ENCODE results near the gene LYZL1. TPM values are rescaled to one million over a fixed set of nuclear protein-coding genes. Genes with fewer than 3 reads are reported as not detected.

LYZL1 gene
- total RNA-seq, 1 experiment from 2014 or later: not detected

DNA sequence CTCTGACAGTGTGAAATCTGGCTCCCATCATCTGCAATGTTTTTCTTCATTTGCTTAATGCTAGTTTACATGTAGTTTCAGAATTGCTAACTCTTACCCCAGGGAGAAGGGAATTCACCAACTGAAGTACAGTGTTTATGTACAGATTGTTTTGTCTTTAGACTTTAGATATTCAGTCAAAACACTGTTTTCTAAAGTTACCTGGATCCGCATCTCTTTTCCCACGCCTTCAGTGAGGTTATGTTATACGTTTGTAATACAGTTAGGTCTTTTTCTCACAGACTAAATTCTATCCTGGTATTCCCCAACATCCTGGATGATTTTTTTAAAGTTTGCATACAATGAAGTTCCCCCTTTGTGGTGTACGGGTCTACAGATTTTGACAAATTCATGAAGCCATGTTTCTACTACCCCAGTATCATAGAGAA lies 3.2 kb upstream of the LYZL1 start:
- no peak overlapping the region for H2AFZ ChIP-seq (ENCODE audit: low read length)
- no peaks in the 10 kb centered on the region for H3K9me3 ChIP-seq (ENCODE audit: control insufficient read depth, low read depth, low read length)

More for the DNA sequence above, 3.2 kb upstream of the LYZL1 start:
- Histone ChIP-seq H4K20me1 (ENCODE audit: control insufficient read depth, insufficient read depth, insufficient read length) (no peaks in the 10 kb centered on the region), H4K8ac (replicated peaks; ENCODE audit: insufficient read length, low read depth, low read length) (no peak overlapping the region), H4K5ac (ENCODE audit: insufficient read length, low read depth, low read length) (no peak overlapping the region), H4K91ac (ENCODE audit: insufficient read length, low read depth, low read length) (no peak overlapping the region), H3K4me1 (ENCODE audit: insufficient read depth, low read length) (no peaks in the 10 kb centered on the region), H3K56ac (ENCODE audit: insufficient read length, low read depth, low read length) (no peak overlapping the region), H3K9ac (ENCODE audit: extremely low read depth, insufficient read length, low read length) (no peak overlapping the region), H3K23ac (ENCODE audit: insufficient read length, low read depth, low read length) (no peak overlapping the region), H3K4ac (ENCODE audit: low read depth, low read length) (no peak overlapping the region), H2BK12ac (ENCODE audit: insufficient read length, low read depth, low read length) (no peak overlapping the region), H2BK20ac (ENCODE audit: low read depth, low read length, poor library complexity, severe bottlenecking) (no peak overlapping the region), H3K14ac (ENCODE audit: insufficient read depth, low read length) (no peak overlapping the region), H3K79me1 (ENCODE audit: insufficient read depth, low read depth, low read length, poor library complexity, severe bottlenecking) (no peaks in the 10 kb centered on the region), H3K27ac (ENCODE audit: insufficient read length, low read depth, low read length) (no peak overlapping the region), H2BK120ac (ENCODE audit: low read depth, low read length, poor library complexity, severe bottlenecking) (no peak overlapping the region), H3K27me3 (ENCODE audit: insufficient read depth, low read length) (no peaks in the 10 kb centered on the region), H3K23me2 (ENCODE audit: insufficient read length, low read depth, low read length, poor library complexity, severe bottlenecking) (no peaks in the 10 kb centered on the region), H2AK5ac (ENCODE audit: insufficient read length, low read length) (no peak overlapping the region), H3K4me2 (ENCODE audit: insufficient read depth, insufficient read length, low read length) (no peak overlapping the region), H2BK5ac (ENCODE audit: insufficient read length, low read length) (no peak overlapping the region), H3K79me2 (ENCODE audit: insufficient read depth, low read length) (no peaks in the 10 kb centered on the region), H3T11ph (ENCODE audit: low read length) (no peak overlapping the region), H2BK15ac (ENCODE audit: low read depth, low read length) (no peak overlapping the region), H3K18ac (ENCODE audit: insufficient read length, low read depth, low read length) (no peak overlapping the region)
- TF ChIP-seq, protein P1, sequence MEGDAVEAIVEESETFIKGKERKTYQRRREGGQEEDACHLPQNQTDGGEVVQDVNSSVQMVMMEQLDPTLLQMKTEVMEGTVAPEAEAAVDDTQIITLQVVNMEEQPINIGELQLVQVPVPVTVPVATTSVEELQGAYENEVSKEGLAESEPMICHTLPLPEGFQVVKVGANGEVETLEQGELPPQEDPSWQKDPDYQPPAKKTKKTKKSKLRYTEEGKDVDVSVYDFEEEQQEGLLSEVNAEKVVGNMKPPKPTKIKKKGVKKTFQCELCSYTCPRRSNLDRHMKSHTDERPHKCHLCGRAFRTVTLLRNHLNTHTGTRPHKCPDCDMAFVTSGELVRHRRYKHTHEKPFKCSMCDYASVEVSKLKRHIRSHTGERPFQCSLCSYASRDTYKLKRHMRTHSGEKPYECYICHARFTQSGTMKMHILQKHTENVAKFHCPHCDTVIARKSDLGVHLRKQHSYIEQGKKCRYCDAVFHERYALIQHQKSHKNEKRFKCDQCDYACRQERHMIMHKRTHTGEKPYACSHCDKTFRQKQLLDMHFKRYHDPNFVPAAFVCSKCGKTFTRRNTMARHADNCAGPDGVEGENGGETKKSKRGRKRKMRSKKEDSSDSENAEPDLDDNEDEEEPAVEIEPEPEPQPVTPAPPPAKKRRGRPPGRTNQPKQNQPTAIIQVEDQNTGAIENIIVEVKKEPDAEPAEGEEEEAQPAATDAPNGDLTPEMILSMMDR (conservative IDR thresholded peaks at IDR 0.05): no peak
- H3K27me3 Mint-ChIP-seq (ENCODE audit: low read depth): no peaks in the 10 kb centered on the region
- H3K27ac Mint-ChIP-seq: no peak overlapping the region
- no peaks in the 10 kb centered on the region; a peak in 1 of 4 replicates for H3K4me1 Mint-ChIP-seq
- H3K36me3 Mint-ChIP-seq (ENCODE audit: insufficient read depth in 1 of 3, low read depth in 3 of 3): no peaks in the 10 kb centered on the region; a peak in 1 of 7 replicates
- no peak for DNase-seq
- no peaks in the 10 kb centered on the region for H3K9me3 Mint-ChIP-seq
- no peak overlapping the region for H3K4me3 Mint-ChIP-seq
- WGBS (ENCODE audit: extremely low coverage, insufficient read length, low lambda C conversion rate): no CpG with 5 or more reads among the region's 4 CpGs

Measured in H9 (cell line).